Ectodermal cell (in vitro differentiated cells): ENCODE measurements around the gene ZNF772.
"Not testable (repeated sequence)": the region's sequence is repeated elsewhere in the genome, so short reads cannot be mapped to it uniquely, and the experiment has no call there.

ENCODE experiments used
- H3K27ac ChIP-seq: 2 replicates; pipeline ENCODE4 v1.7.0; 2013; ENCODE audit warnings: mild to moderate bottlenecking, low read depth, low read length; ENCODE audit not compliant: insufficient read depth, poor library complexity, severe bottlenecking
- H3K27me3 ChIP-seq: 2 replicates; pipeline ENCODE4 v1.7.0; 2013; ENCODE audit warnings: mild to moderate bottlenecking, low read length; ENCODE audit not compliant: insufficient read depth, control insufficient read depth, poor library complexity, severe bottlenecking
- H3K36me3 ChIP-seq: one replicate; pipeline ENCODE4 v1.7.0; 2013; ENCODE audit warnings: low read length; ENCODE audit not compliant: control insufficient read depth, insufficient read depth
- H3K4me1 ChIP-seq: one replicate; pipeline ENCODE4 v1.7.0; 2013; ENCODE audit warnings: low read length; ENCODE audit not compliant: control insufficient read depth, insufficient read depth
- H3K4me3 ChIP-seq: 2 replicates; pipeline ENCODE4 v1.7.0; 2013; ENCODE audit warnings: low read depth, low read length, control low read depth; ENCODE audit not compliant: insufficient read depth
- H3K9me3 ChIP-seq: 2 replicates; pipeline ENCODE4 v1.7.0; 2013; ENCODE audit warnings: mild to moderate bottlenecking, low read length, moderate library complexity; ENCODE audit not compliant: control insufficient read depth
- WGBS, 2 experiments: methylation state at CpG; one replicate each; pipeline ENCODE4 v1.1.7; 2013; ENCODE audit warnings: missing lambda C conversion rate in 2 of 2; 5-methylcytosine and 5-hydroxymethylcytosine counted together

ZNF772 gene

GRCh38 chr19:57487477-57488298, 10.3 kb upstream of the ZNF772 start, which contains the start of gene ZNF419:
ZNF419 (plus strand) TSS chr19:57487750; CDS start chr19:57487951, 201 bp downstream.
- not testable (repeated sequence) for H3K27ac ChIP-seq
- WGBS, 2 experiments: 2 to 3% methylated on average over 49 to 55 of the region's 69 CpGs

GRCh38 chr19:57473646-57474045, 3.7 kb downstream of the ZNF772 start:
- Histone ChIP-seq H3K4me3 (no peak overlapping the region), H3K27ac (no peak overlapping the region), H3K27me3 (no peaks in the 10 kb centered on the region), H3K9me3 (peaks cover 16% of the 10 kb centered on the region), H3K36me3 (peaks cover 50% of the 10 kb centered on the region), H3K4me1 (peaks cover 4% of the 10 kb centered on the region)
- WGBS, 2 experiments: 90 to 96% methylated on average over 4 of the region's 4 CpGs

More at GRCh38 chr19:57487477-57488298, 10.3 kb upstream of the ZNF772 start, which contains the start of gene ZNF419:
- Histone ChIP-seq H3K36me3 (peaks cover 14% of the 10 kb centered on the region), H3K4me3 (peak within 1 kb of the TSS; percentile 94)
- H3K27me3 ChIP-seq, H3K9me3 ChIP-seq, H3K4me1 ChIP-seq: not testable (repeated sequence)

DNA sequence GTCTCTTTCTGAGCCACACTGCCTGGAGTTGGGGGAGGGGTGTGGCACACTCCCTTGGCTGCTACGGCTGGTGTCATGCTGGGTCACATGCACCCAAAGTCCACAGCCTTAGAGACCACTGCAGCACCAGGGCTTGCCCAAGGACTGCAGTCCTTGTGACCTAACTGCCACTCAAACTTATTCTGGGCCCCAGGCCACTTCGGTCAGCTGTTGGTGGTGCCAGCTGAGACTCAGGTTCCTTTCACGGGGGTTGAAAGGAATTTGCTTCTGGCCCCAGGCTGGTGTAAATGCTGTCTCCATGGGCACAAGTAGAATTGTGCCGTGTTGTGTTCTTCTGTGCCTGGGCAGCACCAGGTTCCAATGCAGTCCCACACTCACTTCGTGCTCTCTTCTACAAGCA, 10.9 kb downstream of the ZNF772 start:
- no peak overlapping the region for H3K4me3 ChIP-seq
- WGBS, 2 experiments: 93 to 97% methylated on average over 5 of the region's 5 CpGs
- no peaks in the 10 kb centered on the region for H3K27me3 ChIP-seq
- peaks cover 9% of the 10 kb centered on the region for H3K9me3 ChIP-seq
- no peak overlapping the region for H3K27ac ChIP-seq
- H3K4me1 ChIP-seq: no peaks in the 10 kb centered on the region
- peaks cover 12% of the 10 kb centered on the region for H3K36me3 ChIP-seq

DNA sequence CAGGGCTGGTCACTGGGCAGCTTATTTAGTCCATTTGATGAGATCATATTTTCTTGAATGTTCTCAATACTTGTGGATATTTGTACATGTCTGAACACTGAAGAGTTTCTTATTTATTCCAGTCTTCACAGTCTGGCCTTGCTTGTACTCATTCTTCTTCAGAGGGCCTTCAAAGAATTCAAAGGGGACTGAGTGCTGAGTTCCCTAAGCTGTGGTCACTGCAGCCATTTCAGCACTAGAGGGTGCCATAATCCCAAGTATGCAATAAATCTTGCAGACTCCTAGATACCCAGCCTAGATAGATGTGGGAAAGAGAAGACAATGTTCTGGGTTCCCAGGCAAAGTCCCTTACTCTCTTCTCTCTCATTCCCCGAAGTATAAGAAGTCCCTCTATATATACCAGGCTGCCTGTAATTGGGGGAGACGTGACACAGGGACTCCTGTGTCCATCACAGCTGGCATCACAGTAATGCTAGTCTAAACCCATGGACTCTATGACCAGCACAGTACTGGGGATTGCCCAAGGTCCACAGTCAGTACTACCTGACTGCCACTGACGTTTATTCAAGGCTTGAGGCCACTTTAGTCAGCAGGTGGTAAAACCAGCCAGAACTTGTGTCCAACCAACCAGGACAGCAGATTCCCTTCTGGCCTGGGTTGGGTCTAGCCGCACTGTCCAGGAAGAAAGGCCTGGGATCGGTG, 11.5 kb downstream of the ZNF772 start:
- H3K27ac ChIP-seq: no peak overlapping the region
- 73 to 74% methylated on average over 5 of the region's 5 CpGs for WGBS, 2 experiments
- H3K4me1 ChIP-seq: no peaks in the 10 kb centered on the region
- peaks cover 11% of the 10 kb centered on the region for H3K36me3 ChIP-seq
- H3K4me3 ChIP-seq: no peak overlapping the region
- H3K9me3 ChIP-seq: peaks cover 8% of the 10 kb centered on the region
- H3K27me3 ChIP-seq: no peaks in the 10 kb centered on the region

DNA sequence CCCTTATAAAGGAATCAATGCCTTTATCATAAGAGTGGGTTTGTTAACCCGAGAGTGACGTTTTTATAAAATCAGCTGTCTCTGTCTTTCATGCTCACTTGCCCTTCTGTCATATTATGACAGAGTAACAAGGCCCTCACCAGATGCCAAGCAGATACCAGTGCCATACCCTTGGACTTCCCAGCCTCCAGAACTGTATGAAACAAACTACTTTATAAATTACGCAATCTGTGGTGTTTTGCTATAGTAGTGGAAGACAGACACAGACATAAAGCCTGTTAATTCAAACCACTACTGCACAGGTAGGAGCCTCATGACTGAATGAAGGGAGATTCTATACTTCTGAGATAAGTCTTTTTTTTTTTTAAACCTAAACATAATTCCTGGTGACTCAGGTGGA, 25.1 kb downstream of the ZNF772 start:
- no peaks in the 10 kb centered on the region for H3K4me1 ChIP-seq
- H3K36me3 ChIP-seq: no peaks in the 10 kb centered on the region
- H3K9me3 ChIP-seq: no peaks in the 10 kb centered on the region
- H3K27me3 ChIP-seq: no peaks in the 10 kb centered on the region
- no peak overlapping the region for H3K4me3 ChIP-seq
- WGBS, 2 experiments: 87 to 92% methylated on average over 2 of the region's 3 CpGs
- no peak overlapping the region for H3K27ac ChIP-seq

DNA sequence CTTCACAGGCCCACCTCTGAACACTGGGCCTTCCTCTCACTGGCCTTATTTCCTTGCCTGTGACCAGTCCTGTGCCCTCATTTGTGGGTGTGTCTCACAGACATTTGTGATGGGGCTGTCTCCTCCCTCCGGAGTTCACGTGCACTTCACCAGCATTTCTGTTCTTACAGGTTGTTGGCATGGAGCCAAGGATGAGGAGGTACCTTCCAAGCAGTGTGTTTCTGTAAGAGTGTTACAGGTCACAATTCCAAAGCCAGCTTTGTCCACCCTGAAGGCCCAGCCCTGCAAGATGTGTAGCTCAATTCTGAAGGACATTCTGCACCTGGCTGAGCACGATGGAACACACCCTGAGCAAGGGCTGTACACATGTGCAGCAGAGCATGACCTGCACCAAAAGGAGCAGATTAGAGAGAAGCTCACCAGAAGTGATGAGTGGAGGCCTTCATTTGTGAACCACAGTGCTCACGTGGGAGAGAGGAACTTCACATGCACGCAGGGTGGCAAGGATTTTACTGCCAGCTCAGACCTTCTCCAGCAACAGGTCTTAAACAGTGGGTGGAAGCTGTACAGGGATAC, 34.2 kb downstream of the ZNF772 start:
- Histone ChIP-seq H3K9me3 (no peaks in the 10 kb centered on the region), H3K4me1 (no peaks in the 10 kb centered on the region)

GRCh38 chr19:57441979-57442752, 35.2 kb downstream of the ZNF772 start:
- Histone ChIP-seq H3K36me3 (peaks cover 26% of the 10 kb centered on the region), H3K27me3 (no peaks in the 10 kb centered on the region), H3K4me3 (no peak overlapping the region), H3K27ac (no peak overlapping the region), H3K4me1 (no peaks in the 10 kb centered on the region), H3K9me3 (no peaks in the 10 kb centered on the region)
- 81 to 85% methylated on average over 7 of the region's 7 CpGs for WGBS, 2 experiments

More for the DNA sequence above, 34.2 kb downstream of the ZNF772 start:
- H3K36me3 ChIP-seq: peaks cover 26% of the 10 kb centered on the region
- no peak overlapping the region for H3K27ac ChIP-seq
- 75 to 77% methylated on average over 5 of the region's 5 CpGs for WGBS, 2 experiments
- no peak overlapping the region for H3K4me3 ChIP-seq
- no peaks in the 10 kb centered on the region for H3K27me3 ChIP-seq

GRCh38 chr19:57438925-57439324, 38.4 kb downstream of the ZNF772 start:
- 94% methylated on average over 9 of the region's 9 CpGs for WGBS, 2 experiments
- H3K27me3 ChIP-seq: no peaks in the 10 kb centered on the region

GRCh38 chr19:57437931-57438330, 39.4 kb downstream of the ZNF772 start:
- H3K4me3 ChIP-seq: no peak overlapping the region
- WGBS, 2 experiments: 93 to 95% methylated on average over 3 to 4 of the region's 4 CpGs
- no peak overlapping the region for H3K27ac ChIP-seq
- no peaks in the 10 kb centered on the region for H3K27me3 ChIP-seq
- H3K36me3 ChIP-seq: peaks cover 8% of the 10 kb centered on the region
- H3K4me1 ChIP-seq: no peaks in the 10 kb centered on the region
- H3K9me3 ChIP-seq: no peaks in the 10 kb centered on the region

More at GRCh38 chr19:57438925-57439324, 38.4 kb downstream of the ZNF772 start:
- H3K36me3 ChIP-seq: peaks cover 18% of the 10 kb centered on the region
- no peak overlapping the region for H3K27ac ChIP-seq
- no peaks in the 10 kb centered on the region for H3K4me1 ChIP-seq
- no peak overlapping the region for H3K4me3 ChIP-seq
- no peaks in the 10 kb centered on the region for H3K9me3 ChIP-seq
